Measurements from ENCODE around the gene RYR3.

Gene RYR3

DNA sequence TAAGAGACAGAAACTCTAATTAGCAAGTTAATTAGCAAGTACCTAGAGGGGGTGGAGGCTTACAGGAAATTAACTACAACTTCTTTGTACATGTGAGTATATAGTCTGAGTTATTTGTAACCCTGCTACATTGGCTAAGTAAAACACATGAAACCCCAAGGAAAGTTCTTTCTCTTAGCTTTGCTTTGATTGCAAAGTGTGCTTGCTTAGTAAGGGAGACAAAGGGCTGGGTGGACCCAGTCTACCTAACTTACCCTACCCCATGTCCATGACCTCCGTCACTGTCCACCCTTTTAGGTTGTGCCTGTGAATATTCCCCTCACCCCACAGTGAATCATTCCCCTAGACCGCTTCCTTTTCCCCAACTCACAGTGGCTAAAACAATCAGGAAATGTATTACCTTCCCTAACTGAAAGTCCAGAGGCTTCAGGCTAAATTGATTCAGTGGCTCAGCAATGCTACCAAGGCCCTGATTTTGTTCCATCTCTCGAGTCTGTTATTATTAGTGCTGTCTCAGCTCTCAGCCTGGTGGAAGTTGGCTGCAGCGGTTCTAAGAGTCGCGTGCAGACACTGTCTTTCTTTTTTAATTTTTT, 31.1 kb upstream of the RYR3 start:
- no peak overlapping the region for H2BK5ac ChIP-seq (ENCODE audit: low read depth, low read length, poor library complexity, severe bottlenecking)
- peak overlapping the region; percentile 85 for H4K8ac ChIP-seq (ENCODE audit: low read length)
- no peak overlapping the region for H3K18ac ChIP-seq (ENCODE audit: low read depth in 1 of 2, low read length in 2 of 2)
- H3K4me2 ChIP-seq (ENCODE audit: low read length, poor library complexity, severe bottlenecking): no peak overlapping the region
- H3K9ac ChIP-seq (ENCODE audit: low read length): no peak overlapping the region
- H3K79me1 ChIP-seq (replicated peaks; ENCODE audit: low read length, poor library complexity, severe bottlenecking): no peaks in the 10 kb centered on the region
- H2BK12ac ChIP-seq (ENCODE audit: low read length in 2 of 2): no peak overlapping the region
- H3K36me3 ChIP-seq (ENCODE audit: control insufficient read depth in 1 of 2, insufficient read depth in 2 of 2, low read depth in 1 of 2, low read length in 2 of 2): no peaks in the 10 kb centered on the region
- H4K91ac ChIP-seq (ENCODE audit: low read length): no peak overlapping the region
- H3K27me3 ChIP-seq (ENCODE audit: control insufficient read depth in 1 of 2, insufficient read depth in 1 of 2, low read length in 2 of 2): peaks cover 0 to 13% of the 10 kb centered on the region in 2 experiments
- H2AK5ac ChIP-seq (ENCODE audit: low read length, severe bottlenecking): no peak overlapping the region
- H3K23ac ChIP-seq (ENCODE audit: low read length in 2 of 2): no peak overlapping the region
- peaks cover 13% of the 10 kb centered on the region for H3K9me3 ChIP-seq (ENCODE audit: control insufficient read depth, low read length)
- no peak overlapping the region for H3K14ac ChIP-seq (ENCODE audit: low read length in 2 of 2)
- DNase-seq: peak; percentile 42
- no peak overlapping the region for H3K4me3 ChIP-seq (ENCODE audit: insufficient read depth in 1 of 2, low read depth in 1 of 2, low read length in 2 of 2)
- peak overlapping the region; percentile 60 for H2AFZ ChIP-seq (ENCODE audit: low read depth, low read length)
- 33% methylated on average over 3 of the region's 6 CpGs for WGBS
- H2BK15ac ChIP-seq (ENCODE audit: low read depth, poor library complexity, severe bottlenecking): no peak overlapping the region
- peak overlapping the region; percentile 62 for H3K27ac ChIP-seq (ENCODE audit: low read length, poor library complexity, severe bottlenecking)
- H2BK120ac ChIP-seq (ENCODE audit: low read depth, low read length): no peak overlapping the region
- H3K4me1 ChIP-seq (ENCODE audit: control insufficient read depth, insufficient read depth, low read depth, low read length): peaks cover 6% of the 10 kb centered on the region
- no peak overlapping the region for H3K4ac ChIP-seq (ENCODE audit: low read depth in 1 of 2, low read length in 2 of 2)

DNA sequence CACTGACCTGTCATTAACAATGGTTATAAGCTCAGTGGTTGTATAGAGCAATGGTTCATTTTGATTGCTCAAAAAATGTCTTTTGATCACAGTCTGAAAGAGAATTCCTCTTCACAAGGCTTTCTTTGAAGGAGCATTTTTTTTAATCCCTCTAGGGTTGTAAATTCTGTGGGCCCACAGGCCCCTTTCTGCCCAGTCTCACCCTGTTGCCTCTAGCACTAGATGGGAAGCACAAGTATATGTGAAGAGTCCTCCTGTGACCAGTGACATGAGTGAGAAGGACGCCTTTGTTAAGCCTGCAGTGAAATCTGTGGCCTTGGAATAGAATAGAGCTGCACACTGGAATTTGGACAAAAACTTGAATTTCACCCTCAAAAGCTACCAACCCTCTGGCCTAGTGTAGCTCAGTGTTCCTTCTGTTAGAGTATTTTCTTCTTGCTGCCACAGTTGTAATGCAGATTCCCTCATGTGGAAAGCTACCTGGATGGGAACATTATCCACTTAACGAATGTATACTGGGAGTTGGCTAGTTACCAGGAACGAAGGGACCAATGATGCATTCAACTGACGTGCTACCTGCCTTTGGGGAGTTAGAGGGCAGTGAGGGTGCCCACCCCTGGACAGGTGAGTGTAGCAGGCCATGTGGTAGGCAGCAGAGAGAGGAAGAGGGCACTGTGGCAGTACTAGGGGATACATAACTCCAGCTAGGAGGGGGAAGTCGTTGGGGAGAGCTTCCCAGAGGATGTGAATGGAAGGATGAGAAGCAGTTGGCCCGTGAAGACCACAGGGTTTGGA, 28.3 kb upstream of the RYR3 start:
- 79% methylated on average over 6 of the region's 6 CpGs for WGBS
- no peak overlapping the region for H3K4ac ChIP-seq (ENCODE audit: low read depth in 1 of 2, low read length in 2 of 2)
- no peak for DNase-seq

DNA sequence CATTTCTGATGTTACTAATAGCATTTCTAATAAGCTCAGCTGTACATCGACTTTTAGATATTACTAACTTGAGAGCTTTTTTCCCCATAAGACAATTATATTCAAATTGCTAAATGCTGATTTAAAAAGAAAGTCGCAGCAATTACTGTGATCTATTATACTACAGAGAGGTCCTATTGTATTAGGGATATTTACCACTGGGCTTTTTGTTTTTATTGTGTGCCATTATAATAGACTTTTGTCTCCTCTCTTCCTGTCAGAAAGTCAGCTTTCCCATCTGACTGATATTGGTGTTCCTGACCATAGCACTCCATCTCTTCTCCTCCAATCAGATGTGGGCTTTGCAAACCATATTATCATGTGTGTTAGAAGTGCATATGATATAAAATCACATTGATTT, 27.2 kb upstream of the RYR3 start:
- whole genome bisulfite sequencing: 86% methylated on average over 1 of the region's 2 CpGs
- Histone ChIP-seq H3K23ac (ENCODE audit: low read length in 2 of 2) (no peak overlapping the region), H3K27me3 (ENCODE audit: control insufficient read depth in 1 of 2, insufficient read depth in 1 of 2, low read length in 2 of 2) (peaks cover 0 to 5% of the 10 kb centered on the region in 2 experiments)

More for the DNA sequence above, 28.3 kb upstream of the RYR3 start:
- H3K9ac ChIP-seq (ENCODE audit: low read length): no peak overlapping the region
- H2AK5ac ChIP-seq (ENCODE audit: low read length, severe bottlenecking): no peak overlapping the region
- no peak overlapping the region for H2BK120ac ChIP-seq (ENCODE audit: low read depth, low read length)
- no peak overlapping the region for H2BK12ac ChIP-seq (ENCODE audit: low read length in 2 of 2)
- peaks cover 6% of the 10 kb centered on the region for H3K4me1 ChIP-seq (ENCODE audit: control insufficient read depth, insufficient read depth, low read depth, low read length)
- no peaks in the 10 kb centered on the region for H3K9me3 ChIP-seq (ENCODE audit: control insufficient read depth, low read length)
- H2BK15ac ChIP-seq (ENCODE audit: low read depth, poor library complexity, severe bottlenecking): no peak overlapping the region
- H4K8ac ChIP-seq (ENCODE audit: low read length): no peak overlapping the region
- H2BK5ac ChIP-seq (ENCODE audit: low read depth, low read length, poor library complexity, severe bottlenecking): no peak overlapping the region
- no peak overlapping the region for H3K4me3 ChIP-seq (ENCODE audit: insufficient read depth in 1 of 2, low read depth in 1 of 2, low read length in 2 of 2)
- H3K36me3 ChIP-seq (ENCODE audit: control insufficient read depth in 1 of 2, insufficient read depth in 2 of 2, low read depth in 1 of 2, low read length in 2 of 2): no peaks in the 10 kb centered on the region
- H2AFZ ChIP-seq (ENCODE audit: low read depth, low read length): no peak overlapping the region
- no peak overlapping the region for H3K27ac ChIP-seq (ENCODE audit: low read length, poor library complexity, severe bottlenecking)
- H3K23ac ChIP-seq (ENCODE audit: low read length in 2 of 2): no peak overlapping the region
- no peaks in the 10 kb centered on the region for H3K79me1 ChIP-seq (replicated peaks; ENCODE audit: low read length, poor library complexity, severe bottlenecking)
- peaks cover 0 to 3% of the 10 kb centered on the region in 2 experiments for H3K27me3 ChIP-seq (ENCODE audit: control insufficient read depth in 1 of 2, insufficient read depth in 1 of 2, low read length in 2 of 2)
- peak overlapping the region; percentile 63 for H4K91ac ChIP-seq (ENCODE audit: low read length)
- no peak overlapping the region for H3K4me2 ChIP-seq (ENCODE audit: low read length, poor library complexity, severe bottlenecking)
- no peak overlapping the region for H3K18ac ChIP-seq (ENCODE audit: low read depth in 1 of 2, low read length in 2 of 2)
- no peak overlapping the region for H3K14ac ChIP-seq (ENCODE audit: low read length in 2 of 2)

DNA sequence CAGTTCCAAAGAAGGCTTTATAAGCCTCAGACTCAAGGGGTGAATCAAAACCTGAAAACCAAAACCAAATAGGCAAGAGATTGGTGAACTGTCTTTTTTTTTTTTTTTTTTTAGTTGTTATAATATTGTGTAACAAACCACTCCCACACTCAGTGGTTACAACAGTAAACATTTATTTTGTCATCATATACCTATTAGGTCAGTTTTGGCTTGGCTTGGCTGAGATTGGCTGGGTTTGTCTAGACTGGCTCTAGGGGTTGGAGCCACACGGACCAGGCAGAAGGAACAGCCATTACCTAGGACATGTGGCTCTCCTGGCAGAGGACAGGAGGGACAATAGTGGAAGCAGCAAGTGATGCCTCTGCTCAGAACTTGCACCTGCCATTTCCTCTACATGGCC, 26.4 kb upstream of the RYR3 start:
- H2BK12ac ChIP-seq (ENCODE audit: low read length in 2 of 2): no peak overlapping the region
- no peaks in the 10 kb centered on the region for H3K36me3 ChIP-seq (ENCODE audit: control insufficient read depth in 1 of 2, insufficient read depth in 2 of 2, low read depth in 1 of 2, low read length in 2 of 2)
- no peak overlapping the region for H2BK15ac ChIP-seq (ENCODE audit: low read depth, poor library complexity, severe bottlenecking)
- H3K9me3 ChIP-seq (ENCODE audit: control insufficient read depth, low read length): no peaks in the 10 kb centered on the region
- H3K4me3 ChIP-seq (ENCODE audit: insufficient read depth in 1 of 2, low read depth in 1 of 2, low read length in 2 of 2): no peak overlapping the region
- 100% methylated on average over 1 of the region's 1 CpG for WGBS
- no peak overlapping the region for H3K27ac ChIP-seq (ENCODE audit: low read length, poor library complexity, severe bottlenecking)
- no peak overlapping the region for H4K91ac ChIP-seq (ENCODE audit: low read length)
- no peak overlapping the region for H2AFZ ChIP-seq (ENCODE audit: low read depth, low read length)
- no peak overlapping the region for H2AK5ac ChIP-seq (ENCODE audit: low read length, severe bottlenecking)
- H3K27me3 ChIP-seq (ENCODE audit: control insufficient read depth in 1 of 2, insufficient read depth in 1 of 2, low read length in 2 of 2): peaks cover 0 to 6% of the 10 kb centered on the region in 2 experiments
- H3K23ac ChIP-seq (ENCODE audit: low read length in 2 of 2): no peak overlapping the region
- no peak overlapping the region for H3K4me2 ChIP-seq (ENCODE audit: low read length, poor library complexity, severe bottlenecking)
- H4K8ac ChIP-seq (ENCODE audit: low read length): no peak overlapping the region
- no peak overlapping the region for H2BK5ac ChIP-seq (ENCODE audit: low read depth, low read length, poor library complexity, severe bottlenecking)
- no peak overlapping the region for H3K9ac ChIP-seq (ENCODE audit: low read length)
- no peaks in the 10 kb centered on the region for H3K79me1 ChIP-seq (replicated peaks; ENCODE audit: low read length, poor library complexity, severe bottlenecking)
- no peak for DNase-seq
- peaks cover 2% of the 10 kb centered on the region for H3K4me1 ChIP-seq (ENCODE audit: control insufficient read depth, insufficient read depth, low read depth, low read length)
- no peak overlapping the region for H3K18ac ChIP-seq (ENCODE audit: low read depth in 1 of 2, low read length in 2 of 2)
- no peak overlapping the region for H3K14ac ChIP-seq (ENCODE audit: low read length in 2 of 2)
- H2BK120ac ChIP-seq (ENCODE audit: low read depth, low read length): no peak overlapping the region
- no peak overlapping the region for H3K4ac ChIP-seq (ENCODE audit: low read depth in 1 of 2, low read length in 2 of 2)

More for the DNA sequence above, 27.2 kb upstream of the RYR3 start:
- no peak overlapping the region for H4K8ac ChIP-seq (ENCODE audit: low read length)
- no peak for DNase-seq
- no peak overlapping the region for H2BK5ac ChIP-seq (ENCODE audit: low read depth, low read length, poor library complexity, severe bottlenecking)
- no peak overlapping the region for H3K4ac ChIP-seq (ENCODE audit: low read depth in 1 of 2, low read length in 2 of 2)
- no peaks in the 10 kb centered on the region for H3K79me1 ChIP-seq (replicated peaks; ENCODE audit: low read length, poor library complexity, severe bottlenecking)
- H3K9me3 ChIP-seq (ENCODE audit: control insufficient read depth, low read length): no peaks in the 10 kb centered on the region
- H4K91ac ChIP-seq (ENCODE audit: low read length): no peak overlapping the region
- no peak overlapping the region for H2BK12ac ChIP-seq (ENCODE audit: low read length in 2 of 2)
- no peak overlapping the region for H3K4me3 ChIP-seq (ENCODE audit: insufficient read depth in 1 of 2, low read depth in 1 of 2, low read length in 2 of 2)
- H3K4me2 ChIP-seq (ENCODE audit: low read length, poor library complexity, severe bottlenecking): no peak overlapping the region
- H3K27ac ChIP-seq (ENCODE audit: low read length, poor library complexity, severe bottlenecking): no peak overlapping the region
- H2BK120ac ChIP-seq (ENCODE audit: low read depth, low read length): no peak overlapping the region
- no peak overlapping the region for H3K14ac ChIP-seq (ENCODE audit: low read length in 2 of 2)
- H2AFZ ChIP-seq (ENCODE audit: low read depth, low read length): no peak overlapping the region
- H3K4me1 ChIP-seq (ENCODE audit: control insufficient read depth, insufficient read depth, low read depth, low read length): peaks cover 6% of the 10 kb centered on the region
- no peak overlapping the region for H3K9ac ChIP-seq (ENCODE audit: low read length)
- no peak overlapping the region for H3K18ac ChIP-seq (ENCODE audit: low read depth in 1 of 2, low read length in 2 of 2)
- H2AK5ac ChIP-seq (ENCODE audit: low read length, severe bottlenecking): no peak overlapping the region
- no peaks in the 10 kb centered on the region for H3K36me3 ChIP-seq (ENCODE audit: control insufficient read depth in 1 of 2, insufficient read depth in 2 of 2, low read depth in 1 of 2, low read length in 2 of 2)
- H2BK15ac ChIP-seq (ENCODE audit: low read depth, poor library complexity, severe bottlenecking): no peak overlapping the region

Data from mesenchymal stem cell (in vitro differentiated cells and primary cell).